Measurements from ENCODE around the gene PDLIM7.

The PDLIM7 gene

GRCh38 chr5:177443144-177443983 lies 54.0 kb downstream of the PDLIM7 start:
- DNase-seq (ENCODE audit: low read depth), result no peak

- no peak for DNase-seq (ENCODE audit: low read depth)
Observed at GRCh38 chr5:177442066-177442826, 55.2 kb downstream of the PDLIM7 start.

- DNase-seq (ENCODE audit: low read depth), result no peak
Observed at GRCh38 chr5:177440990-177441780, 56.2 kb downstream of the PDLIM7 start.

- DNase-seq (ENCODE audit: low read depth), result peak; percentile 79
Observed at GRCh38 chr5:177440211-177440989, 57.0 kb downstream of the PDLIM7 start.

- no peak for DNase-seq (ENCODE audit: low read depth)
Observed at GRCh38 chr5:177439518-177440053, 57.8 kb downstream of the PDLIM7 start.

GRCh38 chr5:177438468-177438867 lies 58.9 kb downstream of the PDLIM7 start:
- no peak for DNase-seq (ENCODE audit: low read depth)

GRCh38 chr5:177437623-177438022 lies 59.8 kb downstream of the PDLIM7 start:
- DNase-seq (ENCODE audit: low read depth), result no peak

GRCh38 chr5:177435847-177436536 lies 61.4 kb downstream of the PDLIM7 start:
- no peak for DNase-seq (ENCODE audit: low read depth)

- DNase-seq (ENCODE audit: low read depth), result no peak
Observed at GRCh38 chr5:177434942-177435738, 62.3 kb downstream of the PDLIM7 start.

- DNase-seq (ENCODE audit: low read depth), result peak; percentile 48
Observed at GRCh38 chr5:177434437-177434836, 63.0 kb downstream of the PDLIM7 start.

- DNase-seq (ENCODE audit: low read depth), result no peak
Observed at GRCh38 chr5:177433658-177434217, 63.7 kb downstream of the PDLIM7 start.
